GM12892 (cell line): ENCODE results near the gene ZNF865.
A peak's percentile ranks its signal among the peaks of the same experiment; 100 is the strongest.

ENCODE experiments used
- POLR2A ChIP-seq: IDR thresholded peaks from 2 replicates; pipeline ENCODE4 v1.6.1; 2011; ENCODE audit warnings: low read depth, low read length, control low read depth
- POLR2AphosphoS5 ChIP-seq: IDR thresholded peaks from 2 replicates; pipeline ENCODE4 v1.6.1; 2011; ENCODE audit warnings: low read depth, low read length, control low read depth
- TAF1 ChIP-seq: IDR thresholded peaks from 2 replicates; pipeline ENCODE4 v1.6.1; 2011; ENCODE audit warnings: low read depth, mild to moderate bottlenecking, control low read depth, low read length, borderline replicate concordance

DNA sequence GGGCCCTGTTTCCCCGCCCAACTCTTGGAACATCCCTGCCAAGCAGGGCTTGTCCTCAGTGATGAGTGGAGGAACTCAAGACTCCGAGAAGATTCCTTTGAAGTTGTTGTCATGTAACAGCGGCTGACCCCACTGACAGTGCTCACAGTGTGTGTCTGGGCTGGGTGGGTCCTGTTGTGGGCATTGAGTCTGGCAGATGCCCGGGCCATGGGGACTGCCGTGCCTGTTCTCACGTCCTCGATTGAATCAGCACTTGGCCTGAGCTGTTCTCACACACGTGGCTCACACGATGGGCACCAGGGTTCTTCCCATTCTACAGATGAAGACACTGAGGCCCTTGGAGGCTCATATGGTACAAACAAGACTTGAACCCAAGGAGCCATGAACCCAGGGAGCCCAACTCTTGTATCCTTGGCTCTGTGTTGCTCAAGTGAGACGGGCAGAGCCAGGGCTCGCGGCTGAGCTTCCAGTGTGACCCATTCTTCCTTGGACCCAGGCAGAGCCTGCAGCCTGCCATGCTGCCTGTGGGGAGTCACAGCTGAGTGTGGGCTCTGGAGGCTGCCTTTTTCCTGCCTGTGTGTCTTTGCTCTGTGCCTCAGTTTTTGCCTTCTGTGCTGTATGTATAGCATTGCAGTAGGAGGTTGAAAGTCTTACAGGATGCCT lies 61.0 kb downstream of the ZNF865 start:
- peak; percentile 44; the same call in 1 of the 2 replicates for TF ChIP-seq POLR2A
- TF ChIP-seq POLR2AphosphoS5 = peak; percentile 12; the same call in 1 of the 2 replicates
- TF ChIP-seq TAF1 = no peak
